ENCODE data around the gene XYLB.

The XYLB gene

DNA sequence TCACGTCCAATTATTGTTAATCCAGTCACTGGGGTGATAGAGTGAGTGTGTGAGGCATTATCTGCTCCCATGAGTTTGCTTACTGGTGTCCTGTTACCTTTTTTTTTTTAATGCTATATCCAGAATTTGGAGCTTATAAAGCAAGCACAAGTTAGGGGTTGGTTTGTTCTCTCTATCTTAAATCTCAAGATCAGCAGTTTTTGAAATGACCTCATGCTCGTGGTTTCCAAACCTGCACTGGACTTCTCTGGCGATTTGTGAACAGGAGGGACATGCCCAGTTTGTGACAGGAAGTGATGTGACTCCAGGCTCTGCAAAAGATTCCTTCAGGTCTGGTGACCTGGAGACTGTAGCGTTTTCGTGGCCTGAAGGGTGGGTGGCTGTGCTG is 25.6 kb downstream of the XYLB start:
- Histone ChIP-seq H3K9me3 (ENCODE audit: severe bottlenecking) (no peaks in the 10 kb centered on the region), H3K4me3 (ENCODE audit: severe bottlenecking) (no peak overlapping the region), H3K27ac (ENCODE audit: poor library complexity, severe bottlenecking) (no peak overlapping the region), H3K27me3 (ENCODE audit: insufficient read depth, poor library complexity, severe bottlenecking) (no peaks in the 10 kb centered on the region), H3K4me1 (ENCODE audit: insufficient read depth, poor library complexity, severe bottlenecking) (no peaks in the 10 kb centered on the region), H3K36me3 (ENCODE audit: low read depth) (peaks cover 8% of the 10 kb centered on the region; the same call in 1 of the 2 replicates)
- DNase-seq (ENCODE audit: low spot score) = no peak
- no peak for ATAC-seq (ENCODE audit: low read depth)
- TF ChIP-seq, protein P1, sequence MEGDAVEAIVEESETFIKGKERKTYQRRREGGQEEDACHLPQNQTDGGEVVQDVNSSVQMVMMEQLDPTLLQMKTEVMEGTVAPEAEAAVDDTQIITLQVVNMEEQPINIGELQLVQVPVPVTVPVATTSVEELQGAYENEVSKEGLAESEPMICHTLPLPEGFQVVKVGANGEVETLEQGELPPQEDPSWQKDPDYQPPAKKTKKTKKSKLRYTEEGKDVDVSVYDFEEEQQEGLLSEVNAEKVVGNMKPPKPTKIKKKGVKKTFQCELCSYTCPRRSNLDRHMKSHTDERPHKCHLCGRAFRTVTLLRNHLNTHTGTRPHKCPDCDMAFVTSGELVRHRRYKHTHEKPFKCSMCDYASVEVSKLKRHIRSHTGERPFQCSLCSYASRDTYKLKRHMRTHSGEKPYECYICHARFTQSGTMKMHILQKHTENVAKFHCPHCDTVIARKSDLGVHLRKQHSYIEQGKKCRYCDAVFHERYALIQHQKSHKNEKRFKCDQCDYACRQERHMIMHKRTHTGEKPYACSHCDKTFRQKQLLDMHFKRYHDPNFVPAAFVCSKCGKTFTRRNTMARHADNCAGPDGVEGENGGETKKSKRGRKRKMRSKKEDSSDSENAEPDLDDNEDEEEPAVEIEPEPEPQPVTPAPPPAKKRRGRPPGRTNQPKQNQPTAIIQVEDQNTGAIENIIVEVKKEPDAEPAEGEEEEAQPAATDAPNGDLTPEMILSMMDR (IDR thresholded peaks at IDR 0.05; ENCODE audit: poor library complexity, severe bottlenecking) = no peak

DNA sequence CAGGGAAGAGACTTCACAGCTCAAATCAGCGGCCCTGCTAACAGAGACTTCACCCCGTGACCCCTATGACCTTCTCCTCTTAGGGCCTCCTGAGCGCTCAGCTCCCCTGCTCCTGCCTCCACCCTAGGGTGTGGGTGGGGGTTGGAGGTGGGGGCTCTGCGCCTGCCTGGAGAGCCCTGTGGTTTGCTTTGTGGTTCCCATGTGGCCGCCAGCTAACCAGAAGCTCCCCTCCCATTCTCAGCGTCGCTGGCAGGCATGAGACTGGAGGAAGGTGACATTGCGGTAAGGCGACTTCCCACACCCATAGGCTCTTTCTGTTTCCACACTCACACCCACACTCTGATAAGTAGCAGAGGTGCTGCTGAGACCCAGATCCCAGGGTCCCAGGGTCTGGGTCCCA is 27.6 kb downstream of the XYLB start:
- ATAC-seq (ENCODE audit: low read depth) = no peak
- Histone ChIP-seq H3K4me3 (ENCODE audit: severe bottlenecking) (no peak overlapping the region), H3K36me3 (ENCODE audit: low read depth) (peaks cover 14% of the 10 kb centered on the region; the same call in 1 of the 2 replicates), H3K9me3 (ENCODE audit: severe bottlenecking) (no peaks in the 10 kb centered on the region), H3K27ac (ENCODE audit: poor library complexity, severe bottlenecking) (no peak overlapping the region), H3K27me3 (ENCODE audit: insufficient read depth, poor library complexity, severe bottlenecking) (no peaks in the 10 kb centered on the region), H3K4me1 (ENCODE audit: insufficient read depth, poor library complexity, severe bottlenecking) (no peaks in the 10 kb centered on the region)
- no peak for DNase-seq (ENCODE audit: low spot score)
- TF ChIP-seq, protein P1 (IDR thresholded peaks at IDR 0.05; ENCODE audit: poor library complexity, severe bottlenecking) = no peak

DNA sequence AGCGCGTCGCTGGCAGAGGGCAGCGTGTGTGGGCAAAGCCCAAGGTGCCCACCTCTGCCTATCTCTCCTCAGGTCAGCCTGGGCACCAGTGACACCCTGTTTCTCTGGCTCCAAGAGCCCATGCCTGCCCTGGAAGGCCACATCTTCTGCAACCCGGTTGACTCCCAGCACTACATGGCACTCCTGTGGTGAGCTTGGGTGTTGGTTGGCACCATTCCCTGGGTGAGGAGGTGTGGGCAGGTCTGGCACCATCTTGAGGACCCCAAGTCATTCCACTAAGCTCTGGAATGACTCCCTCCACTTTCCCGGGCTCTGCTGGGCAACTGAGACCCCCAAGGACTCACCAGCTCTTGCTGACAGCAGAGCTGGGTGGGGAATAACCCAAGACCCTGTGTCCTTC is 28.5 kb downstream of the XYLB start:
- no peak for ATAC-seq (ENCODE audit: low read depth)
- Histone ChIP-seq H3K4me1 (ENCODE audit: insufficient read depth, poor library complexity, severe bottlenecking) (no peaks in the 10 kb centered on the region), H3K27me3 (ENCODE audit: insufficient read depth, poor library complexity, severe bottlenecking) (no peaks in the 10 kb centered on the region), H3K27ac (ENCODE audit: poor library complexity, severe bottlenecking) (no peak overlapping the region), H3K36me3 (ENCODE audit: low read depth) (peaks cover 15% of the 10 kb centered on the region; the same call in 1 of the 2 replicates), H3K4me3 (ENCODE audit: severe bottlenecking) (no peak overlapping the region), H3K9me3 (ENCODE audit: severe bottlenecking) (no peaks in the 10 kb centered on the region)
- TF ChIP-seq, protein P1 (IDR thresholded peaks at IDR 0.05; ENCODE audit: poor library complexity, severe bottlenecking) = no peak
- no peak for DNase-seq (ENCODE audit: low spot score)

DNA sequence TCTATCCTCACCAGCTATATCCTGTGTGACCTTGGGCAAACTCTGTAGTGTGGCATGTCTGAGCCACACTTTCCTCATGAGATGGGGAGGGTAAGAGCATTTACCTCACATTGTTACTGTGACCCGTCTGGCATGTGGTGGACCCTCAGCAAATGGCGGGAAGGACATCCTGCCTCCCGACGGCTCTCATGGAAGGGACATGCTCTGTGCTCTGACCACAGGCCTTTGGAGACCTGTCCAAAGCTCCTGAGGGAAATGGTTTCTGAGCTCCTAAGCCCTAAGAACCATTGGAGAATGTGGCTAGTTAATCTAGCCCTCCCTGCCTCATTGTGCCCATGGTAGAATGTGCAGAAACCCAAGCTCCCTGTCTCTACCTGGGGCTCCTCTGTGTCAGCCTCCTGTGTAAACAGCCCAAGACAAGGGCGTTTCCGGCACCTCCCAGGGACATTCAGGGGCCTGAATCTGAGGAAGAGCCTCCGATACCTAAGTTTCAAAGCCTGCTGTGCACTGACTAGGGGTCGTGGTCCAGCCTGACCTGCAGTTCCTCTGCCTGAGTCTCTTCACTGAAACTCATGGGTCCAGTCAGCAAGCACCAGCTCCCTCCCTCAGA is 29.0 kb downstream of the XYLB start:
- TF ChIP-seq, protein P1 (IDR thresholded peaks at IDR 0.05; ENCODE audit: poor library complexity, severe bottlenecking) = no peak
- peaks cover 18% of the 10 kb centered on the region; the same call in 1 of the 2 replicates for H3K36me3 ChIP-seq (ENCODE audit: low read depth)
- ATAC-seq (ENCODE audit: low read depth) = no peak

DNA sequence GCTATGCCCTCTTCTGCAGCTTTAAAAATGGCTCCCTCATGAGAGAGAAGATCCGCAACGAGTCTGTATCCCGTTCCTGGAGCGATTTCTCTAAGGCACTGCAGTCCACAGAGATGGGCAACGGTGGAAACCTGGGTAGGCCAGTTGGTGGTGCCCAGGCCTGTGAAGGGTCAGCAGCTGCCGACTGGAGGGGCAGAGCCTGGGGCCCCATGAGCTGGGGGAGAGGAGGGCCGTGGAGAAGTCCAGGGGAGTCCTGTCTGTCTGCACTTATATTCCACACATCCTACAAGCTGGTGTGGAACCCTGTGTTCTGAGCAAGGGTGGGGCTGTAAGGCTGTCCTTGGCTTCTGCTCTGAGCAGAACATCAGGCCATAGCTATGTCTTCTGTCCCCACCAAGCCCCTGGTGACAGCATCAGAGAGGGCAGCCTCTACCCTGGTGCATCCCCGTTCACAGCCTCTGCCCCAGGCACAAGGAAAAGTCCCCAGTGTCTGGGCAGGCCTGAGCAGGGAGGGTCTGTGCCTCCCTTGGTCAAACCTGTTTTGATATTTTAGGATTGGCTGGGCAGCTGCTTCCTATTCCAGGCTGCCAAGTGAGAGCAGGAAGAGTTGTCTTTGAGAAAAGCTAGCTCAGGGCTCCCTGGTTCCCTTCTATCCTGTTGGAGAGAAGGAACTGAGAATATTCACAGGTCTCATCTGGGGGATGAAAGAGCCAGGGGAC is 29.7 kb downstream of the XYLB start:
- no peak for ATAC-seq (ENCODE audit: low read depth)
- H3K4me1 ChIP-seq (ENCODE audit: insufficient read depth, poor library complexity, severe bottlenecking) = no peaks in the 10 kb centered on the region
- no peaks in the 10 kb centered on the region for H3K9me3 ChIP-seq (ENCODE audit: severe bottlenecking)
- H3K4me3 ChIP-seq (ENCODE audit: severe bottlenecking) = no peak overlapping the region
- no peak for DNase-seq (ENCODE audit: low spot score)
- TF ChIP-seq, protein P1 (IDR thresholded peaks at IDR 0.05; ENCODE audit: poor library complexity, severe bottlenecking) = no peak
- no peaks in the 10 kb centered on the region for H3K27me3 ChIP-seq (ENCODE audit: insufficient read depth, poor library complexity, severe bottlenecking)
- H3K36me3 ChIP-seq (ENCODE audit: low read depth) = peaks cover 21% of the 10 kb centered on the region; the same call in 1 of the 2 replicates
- H3K27ac ChIP-seq (ENCODE audit: poor library complexity, severe bottlenecking) = no peak overlapping the region

More for the DNA sequence above, 29.0 kb downstream of the XYLB start:
- Histone ChIP-seq H3K4me3 (ENCODE audit: severe bottlenecking) (no peak overlapping the region), H3K9me3 (ENCODE audit: severe bottlenecking) (no peaks in the 10 kb centered on the region), H3K4me1 (ENCODE audit: insufficient read depth, poor library complexity, severe bottlenecking) (no peaks in the 10 kb centered on the region), H3K27me3 (ENCODE audit: insufficient read depth, poor library complexity, severe bottlenecking) (no peaks in the 10 kb centered on the region), H3K27ac (ENCODE audit: poor library complexity, severe bottlenecking) (no peak overlapping the region)
- no peak for DNase-seq (ENCODE audit: low spot score)
